DND-41 (cell line): Measurements from ENCODE around the gene ATAD3B.
"Not testable (repeated sequence)": the region's sequence is repeated elsewhere in the genome, so short reads cannot be mapped to it uniquely, and the experiment has no call there.

Experiments used
- ATAC-seq: fragments of 200-7000 bp; cut with Tn5 transposase; 3 replicates; pipeline ENCODE4 v1.9.1; 2021; ENCODE audit warnings: low read depth; ENCODE audit not compliant: insufficient read depth
- DNase-seq: peaks from one replicate; pipeline ENCODE4 v3.0.0-alpha.2; 2020
- H2AFZ ChIP-seq: 2 replicates; pipeline ENCODE4 v1.6.0; 2012; ENCODE audit warnings: low read depth, low read length
- H3K27ac ChIP-seq: 2 replicates; pipeline ENCODE4 v1.5.1; 2012; ENCODE audit warnings: low read length, inconsistent platforms
- H3K27me3 ChIP-seq: fragments of 200-600 bp; sonication (generic); 2 replicates; pipeline ENCODE4 v1.6.0; 2012; ENCODE audit warnings: low read length, mild to moderate bottlenecking, inconsistent platforms; ENCODE audit not compliant: insufficient read depth, poor library complexity
- H3K36me3 ChIP-seq: 2 replicates; pipeline ENCODE4 v1.5.1; 2012; ENCODE audit warnings: low read length, inconsistent platforms; ENCODE audit not compliant: insufficient read depth
- H3K4me1 ChIP-seq: 2 replicates; pipeline ENCODE4 v1.5.1; 2012; ENCODE audit warnings: mild to moderate bottlenecking, low read length; ENCODE audit not compliant: insufficient read depth
- H3K4me2 ChIP-seq: 2 replicates; pipeline ENCODE4 v1.6.0; 2012; ENCODE audit warnings: mild to moderate bottlenecking, moderate library complexity, low read length, inconsistent platforms; ENCODE audit not compliant: insufficient read depth
- H3K4me3 ChIP-seq, 2 experiments: fragments of 200-600 bp in 1 of 2; shearing (Covaris generic) in 1 of 2; 2 replicates each; pipeline ENCODE4 v1.5.1; 2012 to 2016; ENCODE audit warnings: inconsistent platforms in 2 of 2, low read length in 2 of 2, mild to moderate bottlenecking in 2 of 2, low read depth in 1 of 2, moderate library complexity in 1 of 2
- H3K79me2 ChIP-seq: 2 replicates; pipeline ENCODE4 v1.6.0; 2012; ENCODE audit warnings: low read length, inconsistent platforms; ENCODE audit not compliant: insufficient read depth
- H3K9ac ChIP-seq: 2 replicates; pipeline ENCODE4 v1.6.0; 2012; ENCODE audit warnings: low read depth, mild to moderate bottlenecking, inconsistent platforms, low read length, moderate library complexity
- H3K9me3 ChIP-seq: 2 replicates; pipeline ENCODE4 v1.5.1; 2012; ENCODE audit warnings: low read length, moderate library complexity, mild to moderate bottlenecking, inconsistent platforms; ENCODE audit not compliant: insufficient read depth, severe bottlenecking
- H4K20me1 ChIP-seq: 2 replicates; pipeline ENCODE4 v1.6.0; 2012; ENCODE audit warnings: low read length; ENCODE audit not compliant: insufficient read depth
- EZH2 ChIP-seq: IDR thresholded peaks from 3 replicates; pipeline ENCODE4 v1.6.1; 2012; ENCODE audit warnings: borderline replicate concordance, low read depth, mild to moderate bottlenecking, moderate library complexity, low read length, inconsistent platforms; ENCODE audit not compliant: severe bottlenecking
- TF ChIP-seq, protein P1 (sequence below): IDR thresholded peaks from 2 replicates; pipeline ENCODE4 v1.5.1; 2012; ENCODE audit warnings: borderline replicate concordance, low read length, moderate library complexity, mild to moderate bottlenecking; ENCODE audit not compliant: poor library complexity, severe bottlenecking; ENCODE audit errors: extremely low read depth

Gene ATAD3B

DNA sequence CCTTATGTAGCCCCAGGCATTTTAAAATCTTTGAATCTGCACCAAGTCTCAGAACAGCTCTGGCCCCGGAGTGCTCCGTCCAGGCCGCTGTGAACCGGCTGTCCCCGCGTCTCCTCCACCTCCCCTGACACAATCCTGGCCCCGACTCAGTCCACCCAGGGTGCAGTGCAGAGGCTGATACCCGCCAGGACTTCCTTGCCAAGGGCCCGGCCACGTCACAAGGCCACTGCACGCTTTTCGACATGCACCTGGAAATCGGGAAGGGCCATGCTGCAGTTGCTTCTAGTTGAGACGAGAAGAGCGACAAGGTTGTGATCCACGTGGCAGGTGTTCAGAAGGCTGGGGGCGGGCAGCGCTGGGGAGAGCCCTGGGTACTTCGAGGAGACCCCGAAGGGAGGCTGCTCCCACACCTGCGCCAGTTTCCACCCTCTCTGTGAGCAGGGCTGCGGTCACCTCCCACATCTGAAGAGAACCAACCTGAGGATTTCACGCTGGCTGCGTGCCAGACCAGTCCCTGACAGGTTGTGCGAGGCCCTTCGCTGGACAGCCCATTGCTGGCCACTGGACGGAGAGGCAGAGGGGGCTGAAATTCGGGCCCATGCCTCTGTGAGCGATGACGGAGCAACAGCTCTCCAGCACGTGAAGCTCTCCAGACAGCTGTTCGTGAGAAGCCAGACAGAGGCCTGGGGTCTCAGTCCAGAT lies 29.3 kb upstream of the ATAD3B start:
- no peak overlapping the region for H3K9ac ChIP-seq

GRCh38 chr1:1446631-1447030 lies 24.9 kb upstream of the ATAD3B start:
- not testable (repeated sequence) for H3K27ac ChIP-seq, H3K9me3 ChIP-seq, ATAC-seq

More for the DNA sequence above, 29.3 kb upstream of the ATAD3B start:
- no peaks in the 10 kb centered on the region for H3K36me3 ChIP-seq
- no peaks in the 10 kb centered on the region for H3K79me2 ChIP-seq
- no peaks in the 10 kb centered on the region for H3K9me3 ChIP-seq
- no peak for DNase-seq
- no peak overlapping the region for H2AFZ ChIP-seq
- H4K20me1 ChIP-seq = no peaks in the 10 kb centered on the region
- no peak overlapping the region for H3K4me2 ChIP-seq
- H3K4me3 ChIP-seq = no peak overlapping the region
- H3K27ac ChIP-seq = no peak overlapping the region
- H3K27me3 ChIP-seq = no peaks in the 10 kb centered on the region
- TF ChIP-seq EZH2 = no peak
- TF ChIP-seq, protein P1, sequence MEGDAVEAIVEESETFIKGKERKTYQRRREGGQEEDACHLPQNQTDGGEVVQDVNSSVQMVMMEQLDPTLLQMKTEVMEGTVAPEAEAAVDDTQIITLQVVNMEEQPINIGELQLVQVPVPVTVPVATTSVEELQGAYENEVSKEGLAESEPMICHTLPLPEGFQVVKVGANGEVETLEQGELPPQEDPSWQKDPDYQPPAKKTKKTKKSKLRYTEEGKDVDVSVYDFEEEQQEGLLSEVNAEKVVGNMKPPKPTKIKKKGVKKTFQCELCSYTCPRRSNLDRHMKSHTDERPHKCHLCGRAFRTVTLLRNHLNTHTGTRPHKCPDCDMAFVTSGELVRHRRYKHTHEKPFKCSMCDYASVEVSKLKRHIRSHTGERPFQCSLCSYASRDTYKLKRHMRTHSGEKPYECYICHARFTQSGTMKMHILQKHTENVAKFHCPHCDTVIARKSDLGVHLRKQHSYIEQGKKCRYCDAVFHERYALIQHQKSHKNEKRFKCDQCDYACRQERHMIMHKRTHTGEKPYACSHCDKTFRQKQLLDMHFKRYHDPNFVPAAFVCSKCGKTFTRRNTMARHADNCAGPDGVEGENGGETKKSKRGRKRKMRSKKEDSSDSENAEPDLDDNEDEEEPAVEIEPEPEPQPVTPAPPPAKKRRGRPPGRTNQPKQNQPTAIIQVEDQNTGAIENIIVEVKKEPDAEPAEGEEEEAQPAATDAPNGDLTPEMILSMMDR = no peak
- H3K4me1 ChIP-seq = no peaks in the 10 kb centered on the region
- ATAC-seq = no peak

GRCh38 chr1:1449099-1449739 lies 22.3 kb upstream of the ATAD3B start, which contains the start of gene ATAD3C:
ATAD3C (plus strand) TSS chr1:1449689; CDS start chr1:1450684, 995 bp downstream.
- DNase-seq = no peak
- H3K79me2 ChIP-seq = no peaks in the 10 kb centered on the region
- H3K4me2 ChIP-seq = no peak within 1 kb of the TSS
- H3K9me3 ChIP-seq = no peaks in the 10 kb centered on the region
- no peaks in the 10 kb centered on the region for H3K36me3 ChIP-seq
- no peak within 1 kb of the TSS for H3K9ac ChIP-seq
- H2AFZ ChIP-seq = no peak within 1 kb of the TSS
- no peaks in the 10 kb centered on the region for H3K4me1 ChIP-seq
- H4K20me1 ChIP-seq = no peaks in the 10 kb centered on the region
- TF ChIP-seq, protein P1 = no peak
- no peak for TF ChIP-seq EZH2
- H3K4me3 ChIP-seq = no peak within 1 kb of the TSS
- H3K27ac ChIP-seq = no peak within 1 kb of the TSS
- no peak for ATAC-seq
- no peaks in the 10 kb centered on the region for H3K27me3 ChIP-seq

More at GRCh38 chr1:1446631-1447030, 24.9 kb upstream of the ATAD3B start:
- not testable (repeated sequence) for H3K4me2 ChIP-seq, H2AFZ ChIP-seq, DNase-seq, H4K20me1 ChIP-seq, H3K9ac ChIP-seq, H3K4me3 ChIP-seq, H3K36me3 ChIP-seq, H3K4me1 ChIP-seq, H3K27me3 ChIP-seq, H3K79me2 ChIP-seq

DNA sequence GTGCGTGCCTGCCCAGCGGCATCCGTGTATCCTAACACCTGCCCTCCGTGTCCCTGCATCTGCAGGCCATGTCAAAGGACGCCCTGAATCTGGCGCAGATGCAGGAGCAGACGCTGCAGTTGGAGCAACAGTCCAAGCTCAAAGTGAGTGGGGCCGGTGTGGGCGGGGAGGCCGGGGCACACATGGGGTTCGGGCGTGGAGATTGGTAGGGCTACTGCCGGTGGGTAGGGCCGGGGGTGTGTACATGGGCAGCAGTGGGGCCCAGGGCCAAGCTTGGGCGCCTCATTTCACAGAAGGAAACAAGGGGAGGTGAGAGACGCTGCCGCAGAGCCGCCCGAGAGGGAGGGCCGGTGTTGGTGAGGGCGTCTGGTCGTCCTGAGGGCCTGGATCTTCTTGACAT lies 20.9 kb upstream of the ATAD3B start:
- ATAC-seq, H3K79me2 ChIP-seq, H3K9me3 ChIP-seq, H2AFZ ChIP-seq, H4K20me1 ChIP-seq, H3K9ac ChIP-seq, DNase-seq, H3K4me2 ChIP-seq, H3K36me3 ChIP-seq, H3K4me1 ChIP-seq, H3K27ac ChIP-seq, H3K4me3 ChIP-seq, H3K27me3 ChIP-seq: not testable (repeated sequence)
